Measurements from ENCODE around the gene KIAA2012.

KIAA2012 gene

GRCh38 chr2:202172439-202173211, 99.6 kb downstream of the KIAA2012 start:
- no peak overlapping the region for H3K27ac ChIP-seq (ENCODE audit: low read depth, low read length)
- H3K36me3 ChIP-seq (ENCODE audit: control insufficient read depth in 1 of 2, insufficient read depth in 2 of 2, low read length in 2 of 2), result no peaks in the 10 kb centered on the region
- peak overlapping the region in 1 of 2 donors; percentile 25 for H3K4me3 ChIP-seq (ENCODE audit: low read depth in 1 of 2, low read length in 2 of 2)
- H3K4me1 ChIP-seq (ENCODE audit: control insufficient read depth in 1 of 2, insufficient read depth in 2 of 2, low read length in 2 of 2), result peaks cover 10 to 13% of the 10 kb centered on the region in 2 donors
- no peaks in the 10 kb centered on the region for H3K9me3 ChIP-seq (ENCODE audit: control insufficient read depth in 1 of 2, low read length in 2 of 2)
- no peak overlapping the region for H3K9ac ChIP-seq (ENCODE audit: low read depth in 1 of 2, low read length in 2 of 2)
- no peaks in the 10 kb centered on the region for H3K27me3 ChIP-seq (ENCODE audit: control insufficient read depth in 1 of 2, insufficient read depth in 2 of 2, low read length in 2 of 2)

GRCh38 chr2:202178346-202178958, 105.4 kb downstream of the KIAA2012 start:
- H3K27me3 ChIP-seq (ENCODE audit: control insufficient read depth in 1 of 2, insufficient read depth in 2 of 2, low read length in 2 of 2), result no peaks in the 10 kb centered on the region
- no peak overlapping the region for H3K9ac ChIP-seq (ENCODE audit: low read depth in 1 of 2, low read length in 2 of 2)
- no peaks in the 10 kb centered on the region for H3K9me3 ChIP-seq (ENCODE audit: control insufficient read depth in 1 of 2, low read length in 2 of 2)
- no peaks in the 10 kb centered on the region for H3K4me1 ChIP-seq (ENCODE audit: control insufficient read depth in 1 of 2, insufficient read depth in 2 of 2, low read length in 2 of 2)
- no peak overlapping the region for H3K4me3 ChIP-seq (ENCODE audit: low read depth in 1 of 2, low read length in 2 of 2)
- no peaks in the 10 kb centered on the region for H3K36me3 ChIP-seq (ENCODE audit: control insufficient read depth in 1 of 2, insufficient read depth in 2 of 2, low read length in 2 of 2)
- no peak overlapping the region for H3K27ac ChIP-seq (ENCODE audit: low read depth, low read length)

- H3K4me1 ChIP-seq (ENCODE audit: control insufficient read depth in 1 of 2, insufficient read depth in 2 of 2, low read length in 2 of 2), result peaks cover 14 to 23% of the 10 kb centered on the region in 2 donors
- H3K36me3 ChIP-seq (ENCODE audit: control insufficient read depth in 1 of 2, insufficient read depth in 2 of 2, low read length in 2 of 2), result no peaks in the 10 kb centered on the region
- H3K27me3 ChIP-seq (ENCODE audit: control insufficient read depth in 1 of 2, insufficient read depth in 2 of 2, low read length in 2 of 2), result no peaks in the 10 kb centered on the region
- H3K4me3 ChIP-seq (ENCODE audit: low read depth in 1 of 2, low read length in 2 of 2), result no peak overlapping the region
- H3K27ac ChIP-seq (ENCODE audit: low read depth, low read length), result no peak overlapping the region
- no peak overlapping the region for H3K9ac ChIP-seq (ENCODE audit: low read depth in 1 of 2, low read length in 2 of 2)
- no peaks in the 10 kb centered on the region for H3K9me3 ChIP-seq (ENCODE audit: control insufficient read depth in 1 of 2, low read length in 2 of 2)
Observed at GRCh38 chr2:202184557-202184956, 111.5 kb downstream of the KIAA2012 start.

GRCh38 chr2:202185156-202185555, 112.1 kb downstream of the KIAA2012 start:
- Histone ChIP-seq H3K27ac (ENCODE audit: low read depth, low read length) (no peak overlapping the region), H3K4me3 (ENCODE audit: low read depth in 1 of 2, low read length in 2 of 2) (no peak overlapping the region), H3K9me3 (ENCODE audit: control insufficient read depth in 1 of 2, low read length in 2 of 2) (no peaks in the 10 kb centered on the region), H3K27me3 (ENCODE audit: control insufficient read depth in 1 of 2, insufficient read depth in 2 of 2, low read length in 2 of 2) (no peaks in the 10 kb centered on the region), H3K9ac (ENCODE audit: low read depth in 1 of 2, low read length in 2 of 2) (no peak overlapping the region), H3K36me3 (ENCODE audit: control insufficient read depth in 1 of 2, insufficient read depth in 2 of 2, low read length in 2 of 2) (no peaks in the 10 kb centered on the region), H3K4me1 (ENCODE audit: control insufficient read depth in 1 of 2, insufficient read depth in 2 of 2, low read length in 2 of 2) (peaks cover 14 to 23% of the 10 kb centered on the region in 2 donors)

DNA sequence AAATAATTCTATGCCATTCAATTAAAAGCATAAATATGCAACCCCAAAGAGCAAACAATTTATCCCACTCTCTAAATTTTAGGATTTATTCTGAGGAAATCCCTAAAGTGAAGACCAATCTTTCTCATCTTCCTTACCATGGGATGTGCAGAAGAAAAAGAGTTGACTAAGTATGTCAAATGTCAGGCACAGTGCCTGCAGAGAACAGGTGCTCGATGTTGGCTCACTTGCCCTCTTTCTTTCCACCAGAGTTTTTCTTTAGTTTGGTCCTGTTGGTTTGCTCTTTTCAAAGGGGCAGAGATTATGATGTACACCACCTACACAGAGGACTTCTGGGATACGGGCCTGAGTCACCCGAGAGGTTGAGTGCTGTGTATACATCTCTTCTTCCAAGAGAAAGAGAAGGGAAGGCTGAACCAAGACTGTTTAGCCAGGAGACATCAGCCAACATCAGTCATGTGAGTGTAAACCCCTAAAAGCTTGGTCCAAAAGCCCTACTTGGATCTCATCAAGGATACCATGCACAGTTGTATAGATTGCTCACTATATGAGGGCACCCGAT, 113.7 kb downstream of the KIAA2012 start:
- H3K27me3 ChIP-seq (ENCODE audit: control insufficient read depth in 1 of 2, insufficient read depth in 2 of 2, low read length in 2 of 2), result no peaks in the 10 kb centered on the region
- no peak overlapping the region for H3K9ac ChIP-seq (ENCODE audit: low read depth in 1 of 2, low read length in 2 of 2)
- H3K4me3 ChIP-seq (ENCODE audit: low read depth in 1 of 2, low read length in 2 of 2), result no peak overlapping the region
- H3K4me1 ChIP-seq (ENCODE audit: control insufficient read depth in 1 of 2, insufficient read depth in 2 of 2, low read length in 2 of 2), result peaks cover 14 to 23% of the 10 kb centered on the region in 2 donors
- H3K36me3 ChIP-seq (ENCODE audit: control insufficient read depth in 1 of 2, insufficient read depth in 2 of 2, low read length in 2 of 2), result no peaks in the 10 kb centered on the region
- no peaks in the 10 kb centered on the region for H3K9me3 ChIP-seq (ENCODE audit: control insufficient read depth in 1 of 2, low read length in 2 of 2)
- no peak overlapping the region for H3K27ac ChIP-seq (ENCODE audit: low read depth, low read length)

DNA sequence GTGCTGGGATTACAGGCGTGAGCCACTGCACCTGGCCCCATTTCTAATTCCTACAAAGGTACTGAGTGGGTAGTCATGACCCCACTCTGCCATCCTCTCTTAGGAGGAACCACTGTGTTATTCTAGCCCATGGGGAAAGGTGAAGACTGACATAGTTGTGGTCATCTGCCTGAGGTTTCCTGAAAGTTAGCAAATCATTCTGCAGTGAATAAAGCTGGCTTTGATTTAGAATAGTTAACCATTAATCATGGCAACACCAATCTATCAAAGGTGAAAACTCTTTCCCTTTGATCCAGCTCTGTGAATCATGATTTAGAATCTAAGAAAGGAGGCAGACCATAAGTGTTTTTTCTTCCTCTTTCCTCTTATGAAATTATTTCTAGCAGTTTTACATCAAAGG, 114.5 kb downstream of the KIAA2012 start:
- no peak overlapping the region for H3K4me3 ChIP-seq (ENCODE audit: low read depth in 1 of 2, low read length in 2 of 2)
- H3K27me3 ChIP-seq (ENCODE audit: control insufficient read depth in 1 of 2, insufficient read depth in 2 of 2, low read length in 2 of 2), result no peaks in the 10 kb centered on the region
- no peaks in the 10 kb centered on the region for H3K36me3 ChIP-seq (ENCODE audit: control insufficient read depth in 1 of 2, insufficient read depth in 2 of 2, low read length in 2 of 2)
- H3K9ac ChIP-seq (ENCODE audit: low read depth in 1 of 2, low read length in 2 of 2), result no peak overlapping the region
- no peaks in the 10 kb centered on the region for H3K9me3 ChIP-seq (ENCODE audit: control insufficient read depth in 1 of 2, low read length in 2 of 2)
- H3K4me1 ChIP-seq (ENCODE audit: control insufficient read depth in 1 of 2, insufficient read depth in 2 of 2, low read length in 2 of 2), result peaks cover 14 to 23% of the 10 kb centered on the region in 2 donors
- H3K27ac ChIP-seq (ENCODE audit: low read depth, low read length), result no peak overlapping the region

DNA sequence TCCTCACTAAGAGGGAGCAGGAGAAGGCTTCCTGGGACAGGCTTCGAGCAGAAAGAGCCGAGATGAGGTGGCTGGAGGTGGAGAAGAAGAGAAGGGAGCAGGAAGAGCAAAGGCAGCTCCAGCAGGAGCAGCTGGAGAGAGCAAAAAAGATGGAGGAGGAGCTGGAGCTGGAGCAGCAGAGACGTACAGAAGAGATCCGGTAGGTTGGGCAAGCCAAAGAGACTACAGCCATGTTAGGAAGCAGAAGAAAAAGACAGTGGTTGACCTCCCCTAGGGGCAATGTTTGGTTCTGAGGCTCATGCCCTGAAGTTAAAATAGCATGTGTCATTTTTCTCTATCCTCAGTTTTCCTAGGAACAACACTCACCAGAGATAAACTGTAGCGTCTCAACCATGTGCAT, 120.2 kb downstream of the KIAA2012 start:
- Histone ChIP-seq H3K9ac (ENCODE audit: low read depth in 1 of 2, low read length in 2 of 2) (no peak overlapping the region), H3K36me3 (ENCODE audit: control insufficient read depth in 1 of 2, insufficient read depth in 2 of 2, low read length in 2 of 2) (no peaks in the 10 kb centered on the region), H3K9me3 (ENCODE audit: control insufficient read depth in 1 of 2, low read length in 2 of 2) (no peaks in the 10 kb centered on the region), H3K4me1 (ENCODE audit: control insufficient read depth in 1 of 2, insufficient read depth in 2 of 2, low read length in 2 of 2) (peaks cover under 1 to 2% of the 10 kb centered on the region in 2 donors), H3K4me3 (ENCODE audit: low read depth in 1 of 2, low read length in 2 of 2) (no peak overlapping the region), H3K27ac (ENCODE audit: low read depth, low read length) (no peak overlapping the region), H3K27me3 (ENCODE audit: control insufficient read depth in 1 of 2, insufficient read depth in 2 of 2, low read length in 2 of 2) (no peaks in the 10 kb centered on the region)

GRCh38 chr2:202193881-202194353, 120.9 kb downstream of the KIAA2012 start:
- H3K4me1 ChIP-seq (ENCODE audit: control insufficient read depth in 1 of 2, insufficient read depth in 2 of 2, low read length in 2 of 2), result no peaks in the 10 kb centered on the region
- no peaks in the 10 kb centered on the region for H3K36me3 ChIP-seq (ENCODE audit: control insufficient read depth in 1 of 2, insufficient read depth in 2 of 2, low read length in 2 of 2)
- H3K9me3 ChIP-seq (ENCODE audit: control insufficient read depth in 1 of 2, low read length in 2 of 2), result no peaks in the 10 kb centered on the region
- no peaks in the 10 kb centered on the region for H3K27me3 ChIP-seq (ENCODE audit: control insufficient read depth in 1 of 2, insufficient read depth in 2 of 2, low read length in 2 of 2)
- no peak overlapping the region for H3K27ac ChIP-seq (ENCODE audit: low read depth, low read length)
- no peak overlapping the region for H3K9ac ChIP-seq (ENCODE audit: low read depth in 1 of 2, low read length in 2 of 2)
- H3K4me3 ChIP-seq (ENCODE audit: low read depth in 1 of 2, low read length in 2 of 2), result no peak overlapping the region

GRCh38 chr2:202194418-202194817, 121.4 kb downstream of the KIAA2012 start:
- Histone ChIP-seq H3K36me3 (ENCODE audit: control insufficient read depth in 1 of 2, insufficient read depth in 2 of 2, low read length in 2 of 2) (no peaks in the 10 kb centered on the region), H3K9me3 (ENCODE audit: control insufficient read depth in 1 of 2, low read length in 2 of 2) (no peaks in the 10 kb centered on the region), H3K4me1 (ENCODE audit: control insufficient read depth in 1 of 2, insufficient read depth in 2 of 2, low read length in 2 of 2) (no peaks in the 10 kb centered on the region), H3K9ac (ENCODE audit: low read depth in 1 of 2, low read length in 2 of 2) (no peak overlapping the region), H3K27me3 (ENCODE audit: control insufficient read depth in 1 of 2, insufficient read depth in 2 of 2, low read length in 2 of 2) (no peaks in the 10 kb centered on the region), H3K4me3 (ENCODE audit: low read depth in 1 of 2, low read length in 2 of 2) (no peak overlapping the region), H3K27ac (ENCODE audit: low read depth, low read length) (no peak overlapping the region)

DNA sequence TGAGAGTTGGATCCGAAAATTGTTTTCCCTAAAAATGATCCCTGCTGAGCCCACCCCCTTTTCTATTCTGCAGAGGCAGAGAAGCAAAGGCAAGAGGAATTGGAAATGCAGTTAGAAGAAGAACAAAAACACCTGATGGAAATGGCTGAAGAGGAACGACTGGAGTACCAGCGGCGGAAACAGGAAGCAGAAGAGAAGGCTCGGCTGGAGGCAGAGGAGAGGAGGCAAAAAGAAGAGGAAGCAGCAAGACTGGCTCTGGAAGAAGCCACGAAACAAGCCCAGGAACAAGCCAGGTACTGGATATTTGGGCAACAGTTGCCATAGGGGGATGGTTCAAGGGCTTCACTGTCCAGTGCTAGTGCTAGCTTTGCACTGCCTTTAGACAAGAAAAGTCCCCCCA, 123.7 kb downstream of the KIAA2012 start:
- H3K4me3 ChIP-seq (ENCODE audit: low read depth in 1 of 2, low read length in 2 of 2), result no peak overlapping the region

More for the DNA sequence above, 123.7 kb downstream of the KIAA2012 start:
- no peaks in the 10 kb centered on the region for H3K36me3 ChIP-seq (ENCODE audit: control insufficient read depth in 1 of 2, insufficient read depth in 2 of 2, low read length in 2 of 2)
- no peaks in the 10 kb centered on the region for H3K9me3 ChIP-seq (ENCODE audit: control insufficient read depth in 1 of 2, low read length in 2 of 2)
- H3K27ac ChIP-seq (ENCODE audit: low read depth, low read length), result no peak overlapping the region
- no peak overlapping the region for H3K9ac ChIP-seq (ENCODE audit: low read depth in 1 of 2, low read length in 2 of 2)
- no peaks in the 10 kb centered on the region for H3K27me3 ChIP-seq (ENCODE audit: control insufficient read depth in 1 of 2, insufficient read depth in 2 of 2, low read length in 2 of 2)
- H3K4me1 ChIP-seq (ENCODE audit: control insufficient read depth in 1 of 2, insufficient read depth in 2 of 2, low read length in 2 of 2), result no peaks in the 10 kb centered on the region
